ENCODE results near the gene ZNF225.
"Not testable (repeated sequence)": the region's sequence is repeated elsewhere in the genome, so short reads cannot be mapped to it uniquely, and the experiment has no call there.

The ZNF225 gene

GRCh38 chr19:44113784-44114390, 688 bp downstream of the ZNF225 start:
- Histone ChIP-seq H3K36me3 (ENCODE audit: insufficient read depth, low read length) (peaks cover 19% of the 10 kb centered on the region), H3K9me3 (ENCODE audit: low read length) (peaks cover 7% of the 10 kb centered on the region), H3K4me1 (ENCODE audit: insufficient read depth, low read length) (peaks cover 3% of the 10 kb centered on the region), H2AFZ (ENCODE audit: low read depth, low read length) (peak overlapping the region; percentile 58), H3K27me3 (ENCODE audit: insufficient read depth, low read length) (no peaks in the 10 kb centered on the region), H3K4me3 (ENCODE audit: low read length) (peak overlapping the region; percentile 94)

- Histone ChIP-seq H3K36me3 (ENCODE audit: insufficient read depth, low read length) (peaks cover 51% of the 10 kb centered on the region), H3K9me3 (ENCODE audit: low read length) (peaks cover 13% of the 10 kb centered on the region)
- H3K27me3 ChIP-seq (ENCODE audit: insufficient read depth, low read length); H3K4me3 ChIP-seq (ENCODE audit: low read length); H3K4me1 ChIP-seq (ENCODE audit: insufficient read depth, low read length); H2AFZ ChIP-seq (ENCODE audit: low read depth, low read length): not testable (repeated sequence)
Observed at GRCh38 chr19:44121162-44121561, 8.0 kb downstream of the ZNF225 start.

GRCh38 chr19:44131955-44132354, 18.8 kb downstream of the ZNF225 start:
- Histone ChIP-seq H3K9me3 (ENCODE audit: low read length) (peaks cover 39% of the 10 kb centered on the region), H3K36me3 (ENCODE audit: insufficient read depth, low read length) (peaks cover 41% of the 10 kb centered on the region)

GRCh38 chr19:44141191-44142058, 28.2 kb downstream of the ZNF225 start, which contains the start of gene ZNF234:
Gene ZNF234 (plus strand): TSS chr19:44141554. CDS start chr19:44144633, 3,079 bp downstream.
- Histone ChIP-seq H3K4me1 (ENCODE audit: insufficient read depth, low read length) (peaks cover 17% of the 10 kb centered on the region), H3K36me3 (ENCODE audit: insufficient read depth, low read length) (peaks cover 22% of the 10 kb centered on the region), H3K27me3 (ENCODE audit: insufficient read depth, low read length) (no peaks in the 10 kb centered on the region), H2AFZ (ENCODE audit: low read depth, low read length) (peak within 1 kb of the TSS; percentile 91), H3K4me3 (ENCODE audit: low read length) (peak within 1 kb of the TSS; percentile 70), H3K9me3 (ENCODE audit: low read length) (peaks cover 2% of the 10 kb centered on the region)

More at GRCh38 chr19:44131955-44132354, 18.8 kb downstream of the ZNF225 start:
- Histone ChIP-seq H3K4me3 (ENCODE audit: low read length) (no peak overlapping the region), H3K27me3 (ENCODE audit: insufficient read depth, low read length) (no peaks in the 10 kb centered on the region), H3K4me1 (ENCODE audit: insufficient read depth, low read length) (peaks cover 16% of the 10 kb centered on the region), H2AFZ (ENCODE audit: low read depth, low read length) (no peak overlapping the region)

GRCh38 chr19:44142059-44142433, 28.8 kb downstream of the ZNF225 start:
- H3K4me1 ChIP-seq (ENCODE audit: insufficient read depth, low read length), result peaks cover 17% of the 10 kb centered on the region
- H2AFZ ChIP-seq (ENCODE audit: low read depth, low read length), result peak overlapping the region; percentile 91
- H3K36me3 ChIP-seq (ENCODE audit: insufficient read depth, low read length), result peaks cover 23% of the 10 kb centered on the region
- no peaks in the 10 kb centered on the region for H3K27me3 ChIP-seq (ENCODE audit: insufficient read depth, low read length)
- peaks cover 2% of the 10 kb centered on the region for H3K9me3 ChIP-seq (ENCODE audit: low read length)
- H3K4me3 ChIP-seq (ENCODE audit: low read length), result peak overlapping the region; percentile 70

GRCh38 chr19:44149776-44150175, 36.6 kb downstream of the ZNF225 start:
- no peaks in the 10 kb centered on the region for H3K27me3 ChIP-seq (ENCODE audit: insufficient read depth, low read length)
- H3K9me3 ChIP-seq (ENCODE audit: low read length), result peaks cover 8% of the 10 kb centered on the region
- peaks cover 73% of the 10 kb centered on the region for H3K36me3 ChIP-seq (ENCODE audit: insufficient read depth, low read length)
- H3K4me3 ChIP-seq (ENCODE audit: low read length), result no peak overlapping the region
- H3K4me1 ChIP-seq (ENCODE audit: insufficient read depth, low read length), result no peaks in the 10 kb centered on the region
- H2AFZ ChIP-seq (ENCODE audit: low read depth, low read length), result no peak overlapping the region

GRCh38 chr19:44151491-44151890, 38.3 kb downstream of the ZNF225 start:
- peaks cover 20% of the 10 kb centered on the region for H3K9me3 ChIP-seq (ENCODE audit: low read length)
- no peaks in the 10 kb centered on the region for H3K4me1 ChIP-seq (ENCODE audit: insufficient read depth, low read length)
- H3K36me3 ChIP-seq (ENCODE audit: insufficient read depth, low read length), result peaks cover 73% of the 10 kb centered on the region
- no peaks in the 10 kb centered on the region for H3K27me3 ChIP-seq (ENCODE audit: insufficient read depth, low read length)
- H2AFZ ChIP-seq (ENCODE audit: low read depth, low read length), result no peak overlapping the region
- H3K4me3 ChIP-seq (ENCODE audit: low read length), result no peak overlapping the region

GRCh38 chr19:44156475-44156874, 43.3 kb downstream of the ZNF225 start:
- Histone ChIP-seq H3K36me3 (ENCODE audit: insufficient read depth, low read length) (peaks cover 57% of the 10 kb centered on the region), H3K4me3 (ENCODE audit: low read length) (no peak overlapping the region), H3K9me3 (ENCODE audit: low read length) (peaks cover 37% of the 10 kb centered on the region), H2AFZ (ENCODE audit: low read depth, low read length) (no peak overlapping the region), H3K27me3 (ENCODE audit: insufficient read depth, low read length) (no peaks in the 10 kb centered on the region), H3K4me1 (ENCODE audit: insufficient read depth, low read length) (no peaks in the 10 kb centered on the region)

GRCh38 chr19:44163789-44164188, 50.6 kb downstream of the ZNF225 start:
- Histone ChIP-seq H3K36me3 (ENCODE audit: insufficient read depth, low read length) (peaks cover 23% of the 10 kb centered on the region), H2AFZ (ENCODE audit: low read depth, low read length) (no peak overlapping the region), H3K4me1 (ENCODE audit: insufficient read depth, low read length) (peaks cover 12% of the 10 kb centered on the region), H3K27me3 (ENCODE audit: insufficient read depth, low read length) (no peaks in the 10 kb centered on the region), H3K9me3 (ENCODE audit: low read length) (peaks cover 12% of the 10 kb centered on the region), H3K4me3 (ENCODE audit: low read length) (no peak overlapping the region)

- H3K9me3 ChIP-seq (ENCODE audit: low read length), result peaks cover 16% of the 10 kb centered on the region
- H3K4me1 ChIP-seq (ENCODE audit: insufficient read depth, low read length), result peaks cover 12% of the 10 kb centered on the region
- no peaks in the 10 kb centered on the region for H3K27me3 ChIP-seq (ENCODE audit: insufficient read depth, low read length)
- H2AFZ ChIP-seq (ENCODE audit: low read depth, low read length), result peak overlapping the region; percentile 17
- peaks cover 26% of the 10 kb centered on the region for H3K36me3 ChIP-seq (ENCODE audit: insufficient read depth, low read length)
- H3K4me3 ChIP-seq (ENCODE audit: low read length), result peak overlapping the region; percentile 80
Observed at GRCh38 chr19:44164327-44164672, 51.1 kb downstream of the ZNF225 start.

GRCh38 chr19:44164673-44165512, 51.7 kb downstream of the ZNF225 start, which contains the start of gene ZNF226:
Gene ZNF226 (plus strand): TSS chr19:44165100. CDS start chr19:44170081, 4,981 bp downstream.
- H3K27me3 ChIP-seq (ENCODE audit: insufficient read depth, low read length), result no peaks in the 10 kb centered on the region
- H3K4me3 ChIP-seq (ENCODE audit: low read length), result peak within 1 kb of the TSS; percentile 80
- peaks cover 32% of the 10 kb centered on the region for H3K36me3 ChIP-seq (ENCODE audit: insufficient read depth, low read length)
- peak within 1 kb of the TSS; percentile 17 for H2AFZ ChIP-seq (ENCODE audit: low read depth, low read length)
- H3K4me1 ChIP-seq (ENCODE audit: insufficient read depth, low read length), result peaks cover 12% of the 10 kb centered on the region
- peaks cover 20% of the 10 kb centered on the region for H3K9me3 ChIP-seq (ENCODE audit: low read length)

- H3K27me3 ChIP-seq (ENCODE audit: insufficient read depth, low read length); H3K4me3 ChIP-seq (ENCODE audit: low read length); H2AFZ ChIP-seq (ENCODE audit: low read depth, low read length): not testable (repeated sequence)
- Histone ChIP-seq H3K36me3 (ENCODE audit: insufficient read depth, low read length) (peaks cover 85% of the 10 kb centered on the region), H3K4me1 (ENCODE audit: insufficient read depth, low read length) (peaks cover 12% of the 10 kb centered on the region), H3K9me3 (ENCODE audit: low read length) (peaks cover 44% of the 10 kb centered on the region)
Observed at GRCh38 chr19:44170660-44171059, 57.5 kb downstream of the ZNF225 start.

- Histone ChIP-seq H2AFZ (ENCODE audit: low read depth, low read length) (no peak overlapping the region), H3K9me3 (ENCODE audit: low read length) (peaks cover 36% of the 10 kb centered on the region), H3K36me3 (ENCODE audit: insufficient read depth, low read length) (peaks cover 58% of the 10 kb centered on the region), H3K27me3 (ENCODE audit: insufficient read depth, low read length) (no peaks in the 10 kb centered on the region), H3K4me1 (ENCODE audit: insufficient read depth, low read length) (no peaks in the 10 kb centered on the region), H3K4me3 (ENCODE audit: low read length) (no peak overlapping the region)
Observed at GRCh38 chr19:44176590-44176989, 63.4 kb downstream of the ZNF225 start.
